Small intestine (tissue), 7 donors: ENCODE results near the gene NEK6. TPM values are rescaled to one million over a fixed set of nuclear protein-coding genes. Genes with fewer than 3 reads are reported as not detected.

Experiments
- DNase-seq, 2 donors: peaks; one replicate each; pipeline versions ENCODE4 v3.0.0 to v3.0.0-alpha.2; 2013
- FAIRE-seq: peaks from 2 replicates; lab custom pipeline; 2012; peaks lifted over from hg19 to GRCh38; lab: Jason Lieb, UNC
- H3K27ac ChIP-seq, 3 donors: one replicate each; pipeline ENCODE4 v1.5.1; 2013; ENCODE audit warnings: low read length in 2 of 3, mild to moderate bottlenecking in 2 of 3, control low read depth in 1 of 3, inconsistent platforms in 1 of 3, low read depth in 1 of 3, moderate library complexity in 1 of 3
- H3K27me3 ChIP-seq, 3 donors: one replicate each; pipeline ENCODE4 v1.6.1; 2013; ENCODE audit warnings: low read length in 3 of 3, inconsistent platforms in 1 of 3; ENCODE audit not compliant: control insufficient read depth in 3 of 3, insufficient read depth in 3 of 3
- H3K36me3 ChIP-seq, 3 donors: one replicate each; pipeline ENCODE4 v1.6.1; 2013; ENCODE audit warnings: low read length in 3 of 3, inconsistent platforms in 1 of 3, low read depth in 1 of 3, mild to moderate bottlenecking in 1 of 3, moderate library complexity in 1 of 3; ENCODE audit not compliant: control insufficient read depth in 3 of 3, insufficient read depth in 2 of 3
- H3K4me1 ChIP-seq, 3 donors: one replicate each; pipeline ENCODE4 v1.6.1; 2013; ENCODE audit warnings: low read length in 2 of 3, inconsistent platforms in 1 of 3, low read depth in 1 of 3, mild to moderate bottlenecking in 1 of 3, moderate library complexity in 1 of 3; ENCODE audit not compliant: control insufficient read depth in 3 of 3, insufficient read depth in 2 of 3
- H3K4me3 ChIP-seq, 3 donors: one replicate each; pipeline ENCODE4 v1.5.1; 2013; ENCODE audit warnings: low read length in 3 of 3, control low read depth in 1 of 3, inconsistent platforms in 1 of 3, low read depth in 1 of 3, mild to moderate bottlenecking in 1 of 3, moderate library complexity in 1 of 3
- H3K9me3 ChIP-seq, 2 donors: one replicate each; pipeline ENCODE4 v1.6.1; 2013; ENCODE audit warnings: low read depth in 1 of 2, low read length in 1 of 2; ENCODE audit not compliant: control insufficient read depth in 2 of 2, insufficient read depth in 1 of 2
- WGBS, 3 donors: extraction: QIAGEN DNeasy Blood & Tissue Kit; methylation state at CpG; one replicate each; pipeline ENCODE4 v1.1.7; 2013; 5-methylcytosine and 5-hydroxymethylcytosine counted together
- polyA plus RNA-seq, 4 donors: library from polyadenylated mRNA; stranded (reverse) in 3 of 4; unstranded in 1 of 4; fragments of 200-250 nt in 3 of 4; fragments of 120-200 nt in 1 of 4; gene quantifications; one replicate each; pipeline versions ENCODE4 v1.2.1 to v1.2.3, GENCODE V29; 2013
- donor health status: healthy with polysubstance abuse.
- donor health status: control.
- donor health status: control.
- donor health status: Bipolar disorder and iron deficiency.
- donor health status: healthy.

Gene NEK6
- polyA plus RNA-seq, 4 donors: 9.7 to 31.2 (median 23.6) TPM

- H3K9me3 ChIP-seq: no peaks in the 10 kb centered on the region
- H3K36me3 ChIP-seq: peaks cover 3 to 74% (median 3%) of the 10 kb centered on the region in 3 donors
- no peak for DNase-seq
- no peak for FAIRE-seq
- 87 to 95% (median 94%) methylated on average over 8 of the region's 8 CpGs for WGBS, 3 donors
- no peak overlapping the region for H3K27ac ChIP-seq
- H3K27me3 ChIP-seq: no peaks in the 10 kb centered on the region
- H3K4me1 ChIP-seq: no peaks in the 10 kb centered on the region
- no peak overlapping the region for H3K4me3 ChIP-seq
Observed at GRCh38 chr9:124304285-124304684, 46.5 kb downstream of the NEK6 start.

GRCh38 chr9:124306098-124306735 lies 48.5 kb downstream of the NEK6 start:
- H3K36me3 ChIP-seq: peaks cover 3 to 80% (median 3%) of the 10 kb centered on the region in 3 donors
- H3K27me3 ChIP-seq: no peaks in the 10 kb centered on the region
- DNase-seq (no peak), FAIRE-seq (no peak)
- H3K4me3 ChIP-seq: no peak overlapping the region
- no peaks in the 10 kb centered on the region for H3K9me3 ChIP-seq
- 78 to 92% (median 84%) methylated on average over 13 of the region's 13 CpGs for WGBS, 3 donors
- H3K4me1 ChIP-seq: no peaks in the 10 kb centered on the region
- H3K27ac ChIP-seq: no peak overlapping the region

GRCh38 chr9:124307379-124308030 lies 49.8 kb downstream of the NEK6 start:
- FAIRE-seq (no peak), DNase-seq (no peak)
- WGBS, 3 donors: 90 to 98% (median 96%) methylated on average over 20 to 24 of the region's 24 CpGs
- Histone ChIP-seq H3K27me3 (no peaks in the 10 kb centered on the region), H3K27ac (no peak overlapping the region), H3K9me3 (no peaks in the 10 kb centered on the region), H3K4me1 (no peaks in the 10 kb centered on the region), H3K36me3 (peaks cover 2 to 79% (median 3%) of the 10 kb centered on the region in 3 donors), H3K4me3 (no peak overlapping the region)

- Histone ChIP-seq H3K4me1 (no peaks in the 10 kb centered on the region), H3K9me3 (no peaks in the 10 kb centered on the region), H3K27me3 (no peaks in the 10 kb centered on the region), H3K27ac (no peak overlapping the region), H3K4me3 (no peak overlapping the region), H3K36me3 (peaks cover 0 to 79% (median 3%) of the 10 kb centered on the region in 3 donors)
- 91 to 93% (median 92%) methylated on average over 21 of the region's 21 CpGs for WGBS, 3 donors
- no peak for DNase-seq
- FAIRE-seq: no peak
Observed at GRCh38 chr9:124308606-124309491, 51.1 kb downstream of the NEK6 start.

GRCh38 chr9:124309667-124310084 lies 51.9 kb downstream of the NEK6 start:
- peaks cover 0 to 82% (median 3%) of the 10 kb centered on the region in 3 donors for H3K36me3 ChIP-seq
- H3K9me3 ChIP-seq: no peaks in the 10 kb centered on the region
- no peaks in the 10 kb centered on the region for H3K27me3 ChIP-seq
- FAIRE-seq (no peak), DNase-seq (no peak)
- no peak overlapping the region for H3K27ac ChIP-seq
- 84 to 87% (median 87%) methylated on average over 15 of the region's 15 CpGs for WGBS, 3 donors
- no peak overlapping the region for H3K4me3 ChIP-seq
- H3K4me1 ChIP-seq: no peaks in the 10 kb centered on the region

- DNase-seq (no peak), FAIRE-seq (no peak)
- Histone ChIP-seq H3K27me3 (no peaks in the 10 kb centered on the region), H3K4me1 (no peaks in the 10 kb centered on the region), H3K36me3 (peaks cover 0 to 87% (median 3%) of the 10 kb centered on the region in 3 donors), H3K4me3 (no peak overlapping the region), H3K27ac (no peak overlapping the region), H3K9me3 (no peaks in the 10 kb centered on the region)
- WGBS, 3 donors: 91 to 99% (median 97%) methylated on average over 4 to 5 of the region's 5 CpGs
Observed at GRCh38 chr9:124311283-124311682, 53.5 kb downstream of the NEK6 start.

GRCh38 chr9:124312290-124313265 lies 54.8 kb downstream of the NEK6 start:
- peaks cover 2 to 88% (median 3%) of the 10 kb centered on the region in 3 donors for H3K36me3 ChIP-seq
- FAIRE-seq: no peak
- WGBS, 3 donors: 87 to 89% (median 89%) methylated on average over 25 to 27 of the region's 27 CpGs
- DNase-seq: no peak
- no peak overlapping the region for H3K27ac ChIP-seq
- H3K4me3 ChIP-seq: no peak overlapping the region
- no peaks in the 10 kb centered on the region for H3K9me3 ChIP-seq
- H3K4me1 ChIP-seq: no peaks in the 10 kb centered on the region
- no peaks in the 10 kb centered on the region for H3K27me3 ChIP-seq
